ENCODE results near the gene SLC6A8.

- TF ChIP-seq CTCF (conservative IDR thresholded peaks at IDR 0.05; ENCODE audit: low read depth, low read length) (no peak), EZH2 (IDR thresholded peaks at IDR 0.05; ENCODE audit: low read length, unreplicated experiment) (no peak), EZH2phosphoT487 (IDR thresholded peaks at IDR 0.05; ENCODE audit: borderline replicate concordance, low read length) (no peak)
Observed at GRCh38 chrX:153693216-153694086, 5.7 kb downstream of the SLC6A8 start.
